Measurements from ENCODE around the gene PLEKHG5.

Gene PLEKHG5

DNA sequence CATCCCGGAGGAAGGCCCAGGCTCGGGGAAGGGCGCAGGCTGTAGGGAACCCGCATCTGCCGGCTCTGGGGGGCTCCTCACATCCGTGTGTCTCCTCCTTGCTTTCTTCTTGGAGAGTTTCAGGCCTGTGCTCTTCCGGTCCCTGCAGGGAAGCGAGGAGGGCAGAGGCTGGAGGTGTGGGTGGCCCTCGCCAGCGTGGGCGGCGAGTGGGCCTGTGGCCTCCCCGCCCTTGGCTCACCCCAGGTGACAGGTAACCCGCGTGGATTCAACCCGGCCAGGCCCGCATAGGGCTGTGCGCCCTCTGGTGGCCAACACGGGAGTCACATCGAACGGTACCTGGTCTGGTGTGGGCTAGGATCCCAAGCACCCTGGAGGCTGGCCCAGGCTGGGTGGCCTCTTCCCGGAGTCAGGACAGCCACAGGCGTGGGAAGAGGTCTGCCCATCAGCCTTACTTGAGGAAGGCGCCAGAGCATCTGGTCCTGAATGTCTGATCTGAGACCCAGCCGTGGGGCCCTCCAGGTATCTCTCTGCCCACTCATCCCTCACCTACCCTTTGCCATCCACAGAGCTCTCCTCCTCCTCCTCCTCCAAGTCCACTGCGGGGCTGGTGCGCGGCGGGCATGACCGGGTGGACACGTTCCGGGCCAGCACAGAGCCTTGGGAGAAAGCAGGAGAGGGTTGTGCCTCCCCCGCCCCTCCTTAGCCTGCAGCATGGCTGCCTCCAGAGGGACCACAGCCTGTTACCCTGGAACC is 15.9 kb downstream of the PLEKHG5 start:
- DNase-seq, result peak; percentile 14

DNA sequence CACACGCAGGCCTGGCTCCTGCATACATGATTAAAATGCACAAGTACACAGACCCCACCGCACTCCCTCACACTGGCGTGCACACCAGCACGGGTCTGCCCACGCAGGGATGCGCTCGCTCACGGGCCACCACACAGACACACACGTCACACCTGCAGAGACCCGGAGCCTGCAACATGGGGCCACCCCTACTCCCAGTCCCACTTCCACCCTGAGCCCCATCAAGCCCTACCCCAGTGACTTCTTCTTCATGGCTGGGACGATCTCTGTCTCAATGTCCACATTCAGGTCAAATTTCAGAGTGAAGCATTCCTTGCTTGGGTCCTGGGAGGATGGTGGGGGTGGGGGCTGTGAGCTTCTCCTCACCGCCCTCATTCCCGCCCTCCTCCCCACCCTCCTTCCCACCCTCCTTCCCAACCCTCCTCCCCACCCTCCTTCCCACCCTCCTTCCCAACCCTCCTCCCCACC is 16.6 kb downstream of the PLEKHG5 start:
- no peak for DNase-seq

DNA sequence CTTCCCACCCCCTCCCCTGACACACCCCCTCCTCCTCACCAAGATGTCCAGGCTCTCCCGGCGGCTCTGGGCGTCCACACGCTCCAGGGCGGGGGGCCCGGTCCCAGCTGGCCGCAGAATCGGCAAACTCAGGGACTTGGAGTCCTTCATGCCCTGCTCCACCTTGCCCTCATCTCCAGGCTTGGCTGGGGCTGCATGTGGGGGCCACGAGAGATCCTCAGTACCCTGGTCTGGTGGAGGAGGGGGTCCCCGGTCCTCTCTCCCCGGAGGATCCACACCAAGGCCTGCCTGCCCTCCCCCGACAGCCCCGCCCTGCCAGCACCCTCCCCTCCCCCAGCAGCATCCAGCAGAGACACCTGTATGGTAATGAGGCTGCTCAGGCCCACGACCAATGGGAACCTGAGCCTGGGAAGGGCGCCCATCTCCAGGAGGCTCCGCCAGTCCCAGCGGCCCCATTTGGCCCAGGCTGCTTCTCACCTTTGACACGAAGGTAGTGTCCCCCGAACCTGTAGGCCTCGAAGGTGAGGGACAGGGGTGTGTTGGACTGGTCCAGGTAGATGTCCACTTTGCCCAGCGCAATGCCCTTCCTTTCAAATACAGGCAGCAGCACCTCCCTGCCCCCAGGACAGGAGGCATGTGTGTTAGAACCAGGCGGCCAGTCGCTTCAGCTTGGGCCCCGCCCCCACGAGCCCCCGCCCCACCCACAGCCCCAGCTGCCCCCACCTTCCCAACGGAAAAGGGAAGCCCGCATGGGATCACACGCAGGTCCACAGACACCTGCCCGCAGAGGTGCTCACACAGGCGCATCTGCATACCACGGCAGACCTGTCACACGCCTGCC is 17.3 kb downstream of the PLEKHG5 start:
- DNase-seq, result peak; percentile 31

DNA sequence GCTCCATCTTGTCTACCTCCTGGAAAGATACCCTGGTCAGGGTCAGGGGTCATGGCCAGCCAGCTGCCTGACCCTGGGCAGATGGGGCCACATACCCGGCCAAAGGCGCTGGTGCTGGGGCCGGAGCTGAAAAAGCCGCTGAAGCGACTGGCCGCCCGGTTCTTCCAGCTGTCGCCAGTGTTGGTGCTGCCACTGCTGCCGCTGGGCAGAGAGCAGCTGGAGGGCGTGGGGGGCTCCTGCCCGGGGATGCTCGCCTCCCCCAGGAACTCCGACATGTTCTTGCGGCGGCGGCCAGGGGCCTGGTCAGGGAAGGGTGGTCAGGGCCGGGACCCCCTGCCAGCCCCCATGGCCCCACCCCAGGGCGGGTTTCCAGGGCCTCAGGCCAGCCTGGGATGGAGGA is 18.3 kb downstream of the PLEKHG5 start:
- no peak for DNase-seq

DNA sequence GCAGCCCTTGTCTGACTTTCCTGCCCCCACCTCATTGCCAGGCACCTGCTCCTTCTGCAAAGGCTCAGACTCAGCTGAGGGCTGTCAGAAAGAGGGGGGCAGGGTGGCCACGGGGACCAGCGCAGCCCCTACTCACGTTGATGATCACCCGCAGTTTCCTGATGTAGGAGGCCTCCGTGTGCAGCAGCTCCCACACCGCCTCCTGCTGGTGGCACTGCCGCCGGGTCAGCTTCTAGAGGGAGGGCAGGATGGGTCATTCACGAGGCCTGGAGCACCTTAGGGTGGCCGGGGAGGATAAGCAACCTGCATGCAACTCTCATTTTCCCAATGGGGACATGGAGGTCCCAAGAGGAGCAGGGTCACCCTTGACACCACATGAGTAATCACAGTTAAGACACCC is 19.1 kb downstream of the PLEKHG5 start:
- DNase-seq, result no peak

DNA sequence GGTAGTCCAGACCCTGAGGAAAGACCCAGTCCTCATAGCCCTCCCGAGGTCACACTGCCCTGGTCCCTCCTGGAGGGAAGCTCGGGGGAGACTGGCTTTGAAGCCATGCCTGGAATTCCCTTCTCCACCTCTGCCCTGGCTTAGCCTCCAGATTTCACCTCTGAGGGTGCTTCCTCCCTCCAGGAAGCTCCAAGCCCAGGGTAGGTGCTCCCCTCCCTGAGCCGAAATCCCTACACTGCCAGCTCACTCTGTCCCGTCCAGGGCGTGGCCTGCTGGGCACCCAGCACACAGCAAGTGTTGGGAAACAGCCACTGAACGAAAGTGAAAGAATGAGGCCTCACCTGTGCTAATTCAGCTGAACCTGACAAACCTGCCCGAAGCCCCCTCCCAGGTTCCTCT is 19.5 kb downstream of the PLEKHG5 start:
- no peak for DNase-seq

DNA sequence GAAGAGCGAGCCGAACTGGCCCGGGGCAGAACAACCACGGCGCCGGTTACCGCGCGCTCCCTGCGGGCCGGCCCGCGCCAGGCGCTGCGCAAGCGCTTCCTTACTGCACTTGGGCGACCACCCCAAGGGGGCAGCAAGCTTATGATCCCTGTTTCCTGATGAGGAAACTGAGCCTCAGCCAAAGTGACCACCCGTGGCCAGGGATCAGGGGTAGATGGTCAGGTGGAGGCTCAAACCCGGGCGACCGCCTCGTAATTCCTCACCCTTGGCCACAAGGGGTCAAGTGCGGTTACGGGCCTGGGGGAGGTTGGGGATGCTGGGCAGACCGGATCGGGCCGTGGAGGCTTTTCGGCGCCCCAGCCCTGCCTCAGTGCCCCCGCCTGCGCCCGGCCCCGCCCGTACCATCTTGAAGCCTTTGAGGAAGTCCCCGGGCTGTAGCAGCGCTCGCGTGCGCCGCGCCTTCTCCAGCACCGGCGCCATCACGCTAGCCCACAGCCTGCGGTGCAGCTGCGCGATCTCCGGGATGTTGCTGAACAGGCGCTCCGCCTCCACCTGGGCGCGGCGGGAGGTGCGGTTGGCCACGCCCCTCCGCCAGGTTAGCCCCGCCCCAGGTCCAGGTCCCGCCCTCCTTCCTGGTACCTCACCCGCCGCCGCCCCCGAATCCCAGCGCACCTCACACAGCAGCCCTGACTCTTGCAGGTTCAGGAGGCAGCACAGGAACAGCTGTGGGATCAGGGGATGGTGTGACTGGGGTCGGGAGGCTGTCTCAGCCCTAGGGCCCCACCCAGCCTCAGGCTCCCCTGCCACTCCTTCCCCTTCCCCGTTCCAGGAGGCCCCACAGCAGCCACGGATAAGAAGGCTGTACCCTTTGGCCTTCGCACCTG is 20.1 kb downstream of the PLEKHG5 start:
- DNase-seq, result no peak

DNA sequence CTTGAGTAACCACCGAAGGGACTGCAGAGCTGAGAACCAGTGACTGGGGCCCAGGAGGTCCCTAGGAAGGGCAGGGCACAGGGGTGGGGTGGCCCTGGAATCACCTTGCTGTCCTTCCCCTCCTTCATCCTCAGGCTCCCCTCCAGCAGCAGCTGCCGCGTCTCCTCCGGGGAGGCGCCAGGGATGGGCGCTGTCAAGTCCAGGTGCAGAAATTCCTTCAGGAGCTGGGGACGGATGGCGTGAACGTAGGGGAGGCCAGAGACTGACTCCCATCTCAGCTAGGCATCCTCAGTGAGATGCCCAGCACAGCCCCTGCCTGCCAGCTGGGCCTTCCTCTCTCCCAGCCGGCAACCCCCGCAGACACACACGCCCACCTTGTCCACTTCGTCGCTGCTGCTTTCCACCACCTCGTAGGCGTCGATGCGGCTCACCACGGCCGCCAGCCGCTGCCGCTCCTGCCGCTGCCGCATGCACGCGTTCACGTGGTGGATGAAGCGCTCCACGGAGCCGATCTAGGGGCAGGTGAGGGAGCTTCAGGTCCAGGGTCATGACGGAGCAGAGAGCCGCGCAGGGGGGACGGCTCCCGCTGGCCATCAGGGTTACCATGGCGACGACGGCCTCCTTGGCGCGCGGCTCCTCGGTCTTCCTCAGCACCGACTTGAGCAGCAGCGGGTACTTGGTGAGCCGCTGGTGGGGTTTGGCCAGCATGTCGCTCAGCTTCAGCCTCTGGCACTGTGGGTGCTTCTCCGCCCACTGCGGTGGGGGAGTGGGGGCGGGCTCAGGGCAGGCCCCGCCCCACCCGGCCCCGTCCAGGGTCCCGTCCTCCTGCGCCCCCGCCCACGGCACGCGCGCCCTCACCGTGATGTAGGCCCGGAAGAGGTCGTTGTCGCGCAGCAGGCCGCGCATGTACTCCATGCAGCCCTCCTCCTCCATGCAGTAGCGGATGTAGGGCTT is 21.1 kb downstream of the PLEKHG5 start:
- no peak for DNase-seq

DNA sequence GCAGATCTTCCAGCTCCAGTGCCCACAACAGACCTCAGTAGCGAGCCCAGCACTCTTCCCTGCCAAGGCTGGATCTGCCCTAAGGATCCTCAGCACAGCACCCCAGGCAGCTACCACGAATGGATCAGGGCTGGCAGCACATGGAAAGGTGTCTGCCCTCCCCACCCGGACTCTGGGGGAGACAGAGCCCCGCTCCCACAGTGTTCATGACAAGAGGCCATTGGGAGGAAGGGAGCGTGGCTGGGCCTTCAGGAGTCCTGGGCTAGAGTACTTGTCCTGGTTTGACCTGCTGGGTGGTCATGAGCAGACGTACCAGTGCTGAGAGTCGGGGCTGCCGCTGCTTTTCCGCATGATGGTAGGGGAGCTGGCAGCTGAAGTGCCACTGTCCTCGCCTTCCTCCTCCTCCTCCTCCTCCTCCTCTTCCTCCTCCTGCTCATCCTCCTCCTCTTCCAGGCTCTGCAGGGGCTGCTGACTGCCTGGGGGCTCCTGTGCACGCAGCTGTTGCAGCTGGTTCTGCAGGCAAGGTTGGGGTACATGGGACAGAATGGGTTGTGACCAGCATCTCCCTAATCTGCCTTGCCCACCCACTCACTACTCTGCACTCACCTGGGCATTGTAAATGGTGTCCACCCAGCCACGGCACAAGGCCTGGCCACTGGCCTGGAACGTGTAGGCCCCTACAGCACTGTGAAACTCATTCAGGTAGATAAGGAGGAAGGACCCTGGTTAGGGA is 22.6 kb downstream of the PLEKHG5 start:
- no peak for DNase-seq

DNA sequence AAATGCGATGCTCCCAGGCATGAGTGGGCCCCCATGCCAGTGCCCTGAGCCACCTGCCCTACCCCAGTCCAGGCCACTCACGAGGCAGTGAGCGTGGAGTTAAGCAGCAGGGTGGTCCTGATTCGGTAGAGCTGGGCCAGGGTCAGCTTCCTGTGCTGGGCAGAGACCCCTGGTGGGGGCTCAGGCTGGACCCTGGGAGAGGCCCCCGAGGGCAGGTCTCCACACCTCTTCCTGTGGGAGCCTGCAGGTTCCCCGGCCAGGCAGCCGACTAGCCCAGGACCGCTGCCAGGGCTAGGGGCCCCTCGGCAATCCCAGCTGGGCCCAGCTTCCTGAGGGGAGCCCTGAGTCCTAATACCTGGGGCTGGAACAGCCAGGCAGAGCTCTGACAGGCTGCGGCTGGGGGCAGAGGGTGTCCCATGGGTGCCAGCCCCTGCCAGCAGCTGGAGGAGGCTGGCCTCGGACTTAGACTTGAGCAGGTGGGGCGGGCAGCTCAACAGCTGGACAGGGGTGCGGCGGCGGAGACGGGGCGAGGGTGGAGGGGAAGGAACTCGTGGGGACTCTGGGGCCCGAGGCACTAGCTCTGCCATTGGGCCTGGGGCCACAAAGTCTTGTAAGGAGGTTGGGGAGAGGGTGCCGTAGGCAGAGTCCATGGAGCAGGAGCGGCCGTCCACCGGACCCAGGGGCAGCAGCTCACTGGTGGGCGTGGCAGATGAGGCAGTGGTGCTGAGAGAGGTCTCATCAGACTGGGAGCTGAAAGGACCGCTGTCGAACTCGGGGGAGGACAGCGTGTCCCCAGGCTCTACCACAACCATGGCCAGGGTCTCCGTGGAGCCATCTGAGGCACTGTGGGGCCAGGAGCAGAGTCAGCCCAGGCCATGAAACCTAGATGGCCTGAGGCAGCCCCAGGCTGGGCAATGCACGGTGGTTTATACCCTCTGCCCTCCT is 23.5 kb downstream of the PLEKHG5 start:
- no peak for DNase-seq

DNA sequence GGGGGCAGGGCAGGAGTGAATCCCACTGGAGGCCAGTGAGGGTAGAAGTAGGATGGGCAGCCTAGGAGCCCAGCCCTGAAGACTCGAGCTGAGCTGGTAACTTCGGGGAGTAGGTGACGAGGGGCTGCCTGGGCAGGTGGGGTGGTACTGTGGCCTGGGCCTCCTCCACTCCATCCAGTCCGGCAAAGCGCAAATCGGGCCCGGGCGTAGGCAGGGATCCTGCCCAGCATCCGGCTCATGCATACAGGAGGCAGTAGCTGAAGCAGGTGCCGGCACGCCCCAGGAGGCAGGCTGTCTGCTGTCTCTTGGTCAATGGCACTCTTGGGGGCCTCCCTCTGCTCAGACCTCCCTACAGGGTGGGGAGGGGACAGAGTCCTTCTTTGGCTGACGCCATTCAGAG is 24.2 kb downstream of the PLEKHG5 start:
- no peak for DNase-seq

DNA sequence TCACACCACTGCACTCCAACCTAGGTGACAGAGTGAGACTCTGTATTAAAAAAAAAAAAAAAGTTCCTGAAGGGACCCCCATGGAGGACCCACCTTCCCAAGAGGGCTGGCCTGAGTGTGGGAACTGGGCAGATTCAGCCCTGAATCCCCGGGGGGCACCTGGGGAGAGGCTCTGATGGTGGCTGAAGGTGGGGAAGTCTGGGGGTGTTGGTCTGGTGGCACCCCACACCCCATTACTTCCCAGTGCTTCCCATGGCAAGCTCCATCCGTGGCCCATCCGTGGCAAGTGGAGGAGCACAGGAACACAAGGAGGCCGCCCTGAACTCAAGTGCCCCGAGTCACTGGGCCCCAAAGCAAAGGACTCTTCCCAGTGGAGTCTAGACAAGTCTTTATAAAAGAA is 24.7 kb downstream of the PLEKHG5 start:
- no peak for DNase-seq

DNA sequence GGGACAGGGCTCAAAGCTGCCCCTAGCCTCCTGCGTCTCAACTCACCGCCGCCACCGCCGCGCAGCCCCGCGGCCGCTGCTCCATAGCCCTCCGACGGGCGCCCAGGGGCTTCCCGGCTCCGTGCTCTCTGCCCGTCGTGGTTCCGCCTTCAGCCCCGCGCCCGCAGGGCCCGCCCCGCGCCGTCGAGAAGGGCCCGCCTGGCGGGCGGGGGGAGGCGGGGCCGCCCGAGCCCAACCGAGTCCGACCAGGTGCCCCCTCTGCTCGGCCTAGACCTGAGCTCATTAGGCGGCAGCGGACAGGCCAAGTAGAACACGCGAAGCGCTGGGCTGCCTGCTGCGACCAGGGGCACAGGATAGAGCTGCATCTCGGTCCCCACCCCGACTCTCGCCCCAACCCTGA is 25.4 kb downstream of the PLEKHG5 start, which contains the start of gene TNFRSF25:
Gene TNFRSF25 (minus strand): TSS at position 151 of the 400 bp plus-strand sequence. CDS start 66 bp downstream, at position 85.
- DNase-seq, result no peak

DNA sequence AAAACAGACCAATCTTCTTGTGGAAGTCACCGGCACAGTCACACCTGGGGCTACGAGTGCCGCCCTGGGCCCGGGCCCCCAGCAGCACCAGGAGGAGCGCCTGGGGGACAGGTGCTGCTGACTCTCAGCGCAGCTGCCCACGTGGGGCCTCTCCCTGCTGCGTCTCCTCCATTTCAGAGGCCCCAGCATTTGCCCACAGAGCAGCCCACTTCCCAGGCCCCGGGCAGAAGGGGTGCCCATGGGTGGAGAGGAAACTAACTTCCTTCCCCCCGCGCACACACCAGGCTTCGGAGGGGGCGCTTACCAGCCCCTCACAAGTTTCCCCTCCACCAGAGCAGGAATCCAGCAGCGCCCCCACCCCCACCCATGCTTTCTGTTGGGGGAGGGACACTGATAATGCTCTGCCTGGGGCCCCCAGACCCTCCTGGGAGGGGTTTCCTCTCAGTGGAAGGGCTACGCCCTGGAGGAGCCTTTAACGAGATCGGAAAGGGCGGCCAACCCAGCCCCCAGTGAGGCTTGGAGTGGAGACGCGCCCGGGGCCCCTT is 25.9 kb downstream of the PLEKHG5 start:
- DNase-seq, result no peak

DNA sequence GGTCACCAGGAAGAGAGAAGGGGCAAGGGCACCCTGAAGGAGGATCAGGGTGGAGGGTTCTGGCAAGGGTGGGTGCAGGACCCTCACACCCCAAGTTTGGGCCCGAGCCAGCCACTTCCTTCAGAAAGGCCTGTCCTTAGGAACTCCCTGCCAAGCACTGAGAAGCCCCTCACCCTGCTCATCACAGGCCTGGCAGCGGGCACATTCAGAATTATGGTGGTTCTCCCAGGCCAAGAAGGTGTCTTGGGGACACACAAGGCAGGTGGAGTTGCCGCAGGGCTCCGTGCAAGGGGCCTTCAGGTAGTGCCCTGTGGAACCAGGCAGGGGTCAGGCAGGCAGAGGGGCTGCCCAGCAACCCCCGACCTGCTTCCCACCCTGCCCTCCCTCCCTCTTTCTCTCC is 26.6 kb downstream of the PLEKHG5 start:
- DNase-seq, result no peak

DNA sequence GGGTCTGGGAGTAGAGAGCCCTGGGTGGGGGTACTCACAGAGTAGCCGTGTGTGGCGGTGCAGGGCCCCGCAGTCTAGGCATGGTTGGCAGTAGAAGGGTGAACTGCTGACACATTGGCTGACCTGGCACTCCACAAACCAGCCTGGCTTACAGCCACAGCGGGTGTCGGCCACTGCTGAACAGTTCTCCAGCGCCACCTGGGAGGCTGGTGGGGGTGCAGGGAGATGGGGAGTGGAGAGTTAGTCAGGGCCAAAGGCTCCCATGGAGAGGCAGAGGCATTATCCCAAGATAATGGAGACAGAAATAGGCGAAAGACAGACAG is 27.0 kb downstream of the PLEKHG5 start:
- no peak for DNase-seq

DNA sequence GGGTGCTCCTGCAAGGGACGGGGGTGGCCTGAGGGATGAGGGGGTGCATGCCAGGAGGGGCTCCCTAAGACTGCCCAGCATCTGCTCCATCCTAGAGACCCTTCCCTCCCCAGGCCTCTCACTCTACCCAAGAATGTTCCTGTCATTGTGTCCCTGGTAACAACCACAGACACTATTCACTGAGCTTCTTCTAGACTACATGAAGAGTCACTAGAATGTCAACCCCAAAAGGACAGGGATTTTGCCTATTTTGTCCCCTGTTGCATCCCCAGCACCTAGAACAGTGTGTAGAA is 28.4 kb downstream of the PLEKHG5 start:
- DNase-seq, result no peak

DNA sequence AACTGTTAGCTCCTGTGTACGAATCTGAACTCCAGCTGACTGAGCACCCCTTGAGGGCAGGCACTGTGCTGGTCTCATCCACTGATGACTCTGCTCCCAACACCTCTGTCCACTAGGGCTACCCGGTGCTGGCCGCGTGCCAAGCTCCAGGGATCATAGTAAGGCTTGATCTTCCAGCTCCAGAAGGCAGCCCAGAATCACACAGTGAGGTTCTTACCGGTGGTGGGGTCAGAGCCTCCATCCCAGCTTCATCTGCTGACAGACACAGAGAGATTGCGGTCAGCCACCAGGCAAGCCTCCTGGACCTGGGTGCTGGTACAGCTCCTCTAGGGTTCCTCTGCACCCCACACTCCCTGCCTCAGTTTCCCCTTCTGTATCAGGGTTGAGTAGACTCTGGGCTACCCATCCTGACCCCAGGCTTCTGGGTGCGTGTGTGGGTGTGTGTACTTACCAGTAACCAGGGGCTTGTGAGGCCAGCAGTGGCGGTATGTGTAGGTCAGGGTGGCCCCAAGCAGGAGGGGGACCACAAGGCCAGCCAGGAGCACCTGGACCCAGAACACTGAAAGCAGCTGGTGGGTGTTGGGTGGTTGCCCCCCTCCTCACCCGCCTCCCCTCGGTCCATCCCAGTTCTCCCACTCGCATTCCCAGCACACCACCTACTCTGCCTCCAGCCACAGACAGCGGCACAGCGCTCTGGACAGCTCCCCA is 28.9 kb downstream of the PLEKHG5 start:
- DNase-seq, result no peak

All from NCI-H2029 treated with DMSO at 0.1 percent for 48 hours (cell line).